Measurements from ENCODE around the gene SPAM1.
A peak's percentile ranks its signal among the peaks of the same experiment; 100 is the strongest.
"Not testable (repeated sequence)": the region's sequence is repeated elsewhere in the genome, so short reads cannot be mapped to it uniquely, and the experiment has no call there.

Gene SPAM1, protein sequence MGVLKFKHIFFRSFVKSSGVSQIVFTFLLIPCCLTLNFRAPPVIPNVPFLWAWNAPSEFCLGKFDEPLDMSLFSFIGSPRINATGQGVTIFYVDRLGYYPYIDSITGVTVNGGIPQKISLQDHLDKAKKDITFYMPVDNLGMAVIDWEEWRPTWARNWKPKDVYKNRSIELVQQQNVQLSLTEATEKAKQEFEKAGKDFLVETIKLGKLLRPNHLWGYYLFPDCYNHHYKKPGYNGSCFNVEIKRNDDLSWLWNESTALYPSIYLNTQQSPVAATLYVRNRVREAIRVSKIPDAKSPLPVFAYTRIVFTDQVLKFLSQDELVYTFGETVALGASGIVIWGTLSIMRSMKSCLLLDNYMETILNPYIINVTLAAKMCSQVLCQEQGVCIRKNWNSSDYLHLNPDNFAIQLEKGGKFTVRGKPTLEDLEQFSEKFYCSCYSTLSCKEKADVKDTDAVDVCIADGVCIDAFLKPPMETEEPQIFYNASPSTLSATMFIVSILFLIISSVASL

DNA sequence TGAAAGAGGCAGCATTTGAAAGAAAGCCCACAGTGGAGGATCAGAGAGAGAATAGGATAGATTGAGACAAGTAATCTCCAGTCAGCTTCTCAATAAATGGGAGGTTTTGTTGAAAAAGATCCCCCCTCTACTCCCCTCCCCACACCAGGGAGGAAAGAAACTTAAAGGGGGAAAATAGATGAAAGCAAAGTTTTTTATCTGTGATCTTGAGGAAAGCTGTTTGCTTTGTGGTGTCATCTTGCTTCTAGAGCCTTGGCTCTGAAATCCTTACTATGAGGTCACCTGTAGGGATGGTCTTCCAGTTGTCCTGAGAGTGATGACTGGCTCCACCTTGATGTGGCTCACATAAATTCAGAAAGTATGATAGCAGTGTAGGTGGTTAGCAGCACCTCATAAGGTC lies at the start of gene SPAM1:
Gene SPAM1 (plus strand): TSS at position 301 of the 400 bp plus-strand sequence. CDS start 28,330 bp downstream, outside the sequence.
- FAIRE-seq (no peak), DNase-seq (ENCODE audit: insufficient read length, low spot score) (no peak)

DNA sequence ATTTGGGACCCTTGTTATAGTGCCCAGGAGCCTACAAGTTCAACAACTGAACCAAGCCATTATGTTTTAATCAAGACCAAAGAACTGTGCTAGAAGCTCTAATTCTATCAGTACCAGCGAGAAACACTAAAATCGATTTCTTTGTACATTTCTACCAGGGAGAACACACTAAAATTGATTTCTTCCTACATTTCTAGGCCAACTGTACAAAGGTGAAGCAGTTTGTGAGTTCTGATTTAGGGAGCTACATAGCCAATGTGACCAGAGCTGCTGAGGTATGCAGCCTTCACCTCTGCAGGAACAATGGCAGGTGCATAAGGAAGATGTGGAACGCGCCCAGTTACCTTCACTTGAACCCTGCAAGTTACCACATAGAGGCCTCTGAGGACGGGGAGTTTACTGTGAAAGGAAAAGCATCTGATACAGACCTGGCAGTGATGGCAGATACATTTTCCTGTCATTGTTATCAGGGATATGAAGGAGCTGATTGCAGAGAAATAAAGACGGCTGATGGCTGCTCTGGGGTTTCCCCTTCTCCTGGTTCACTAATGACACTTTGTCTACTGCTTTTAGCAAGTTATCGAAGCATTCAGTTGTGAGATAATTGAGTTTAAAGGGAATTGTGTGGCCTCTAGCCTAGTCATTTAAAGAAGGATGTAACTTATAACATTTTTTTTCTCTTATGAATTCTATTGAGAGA lies 48.3 kb upstream of the SPAM1 start:
- FAIRE-seq: no peak

DNA sequence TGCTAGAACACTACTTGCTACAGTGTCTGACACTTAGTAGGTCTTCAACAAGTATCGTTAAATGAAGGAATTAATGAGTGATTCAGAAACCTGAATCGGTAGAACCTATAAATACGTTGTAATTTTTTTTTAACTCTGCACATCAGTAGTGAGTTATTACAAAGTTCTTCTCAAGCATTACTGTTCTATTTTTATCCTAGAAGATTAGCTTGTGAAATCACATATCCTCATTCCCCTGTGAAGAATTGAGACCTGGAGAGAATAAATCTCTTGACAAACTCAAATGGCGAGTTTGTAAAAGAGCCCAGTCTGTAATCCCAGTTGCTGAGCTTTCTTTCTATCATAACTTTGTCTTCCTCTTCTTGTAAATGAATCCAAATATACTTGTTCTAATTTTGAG lies 45.4 kb upstream of the SPAM1 start:
- FAIRE-seq (no peak), DNase-seq (ENCODE audit: insufficient read length, low spot score) (no peak)

More for the DNA sequence above, 48.3 kb upstream of the SPAM1 start:
- DNase-seq (ENCODE audit: insufficient read length, low spot score): no peak

DNA sequence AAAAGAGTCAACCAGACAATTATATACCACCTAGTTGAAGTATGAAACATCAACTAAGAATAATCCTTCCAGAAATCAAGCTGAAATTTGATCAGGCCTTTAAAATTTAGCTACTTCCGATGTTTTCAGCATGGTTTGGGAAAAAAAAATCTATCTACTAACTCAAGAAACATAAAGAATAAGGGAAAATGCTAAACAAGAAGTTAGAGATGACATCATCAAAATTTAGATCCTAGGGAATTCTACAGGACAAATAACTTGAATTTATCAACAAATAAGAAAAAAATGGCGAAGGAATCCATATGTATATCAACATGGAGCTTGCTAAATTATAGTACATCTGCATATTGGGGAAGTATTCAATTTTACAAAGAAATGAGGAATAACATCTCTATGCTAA lies 43.7 kb upstream of the SPAM1 start:
- FAIRE-seq: no peak

DNA sequence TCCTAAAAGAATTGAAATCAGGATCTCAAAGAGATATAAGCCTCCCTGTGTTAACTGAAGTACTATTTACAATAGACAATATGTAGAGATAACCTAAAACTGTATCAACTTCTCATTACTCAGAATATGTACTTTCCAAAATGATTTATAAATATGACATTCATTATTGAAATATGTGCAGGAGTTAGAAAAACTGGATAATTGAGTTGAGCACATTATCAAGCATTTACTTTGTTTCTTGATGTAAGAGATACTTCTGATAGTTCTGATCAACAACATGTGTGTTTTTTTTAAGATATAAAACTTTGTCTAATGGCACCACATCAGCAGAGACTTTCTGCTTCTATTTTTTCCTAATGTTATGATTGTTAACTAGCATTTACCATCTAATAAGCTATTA lies 41.9 kb upstream of the SPAM1 start:
- DNase-seq (ENCODE audit: insufficient read length, low spot score) (no peak), FAIRE-seq (no peak)

More for the DNA sequence above, 43.7 kb upstream of the SPAM1 start:
- no peak for DNase-seq (ENCODE audit: insufficient read length, low spot score)

DNA sequence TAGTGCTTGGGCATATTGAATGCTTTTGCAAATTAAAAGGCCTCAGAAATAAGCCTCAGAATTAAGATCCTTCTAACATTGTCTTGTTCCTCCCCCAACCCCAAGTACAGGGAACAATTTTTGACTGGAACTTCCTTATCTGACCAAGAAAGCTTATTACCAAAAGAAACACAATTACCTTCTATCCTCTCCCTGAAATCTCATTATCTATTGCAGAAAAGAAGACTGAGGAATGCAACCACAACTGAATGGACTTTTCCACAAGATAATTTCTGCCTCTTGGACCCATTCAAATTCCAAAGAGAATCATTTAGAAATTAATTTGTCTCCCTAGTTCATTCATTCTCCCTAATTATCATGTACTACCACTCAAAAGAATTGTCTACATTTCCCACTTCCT lies 36.8 kb upstream of the SPAM1 start:
- FAIRE-seq (no peak), DNase-seq (ENCODE audit: insufficient read length, low spot score) (no peak)

DNA sequence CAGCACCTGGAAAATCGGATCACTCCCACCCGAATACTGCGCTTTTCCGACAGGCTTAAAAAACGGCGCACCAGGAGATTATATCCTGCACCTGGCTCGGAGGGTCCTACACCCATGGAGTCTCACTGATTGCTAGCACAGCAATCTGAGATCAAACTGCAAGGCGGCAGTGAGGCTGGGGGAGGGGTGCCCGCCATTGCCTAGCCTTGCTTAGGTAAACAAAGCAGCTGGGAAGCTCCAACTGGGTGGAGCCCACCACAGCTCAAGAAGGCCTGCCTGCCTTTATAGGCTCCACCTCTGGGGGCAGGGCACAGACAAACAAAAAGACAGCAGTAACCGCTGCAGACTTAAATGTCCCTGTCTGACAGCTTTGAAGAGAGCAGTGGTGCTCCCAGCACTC lies 30.3 kb upstream of the SPAM1 start:
- not testable (repeated sequence) for DNase-seq (ENCODE audit: insufficient read length, low spot score); FAIRE-seq

DNA sequence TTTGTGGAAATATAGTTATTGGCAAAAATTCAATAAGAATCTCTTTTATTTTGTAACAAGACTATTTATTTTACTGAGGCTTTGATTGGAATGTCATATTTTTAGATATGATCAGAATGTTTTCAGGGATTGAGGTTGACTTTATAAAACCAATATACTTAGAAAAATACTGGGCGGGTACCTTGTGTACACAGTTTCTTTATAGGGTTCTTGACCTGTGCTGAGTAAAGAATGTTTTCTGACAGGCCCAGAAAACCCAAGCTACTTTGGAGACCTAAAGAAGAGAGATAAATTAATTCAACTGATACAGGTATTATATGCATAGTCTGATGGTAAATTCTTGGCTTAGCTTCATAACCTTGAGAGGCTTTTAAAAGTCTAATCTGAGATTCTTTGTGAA lies 23.9 kb upstream of the SPAM1 start:
- DNase-seq (ENCODE audit: insufficient read length, low spot score): no peak
- no peak for FAIRE-seq

DNA sequence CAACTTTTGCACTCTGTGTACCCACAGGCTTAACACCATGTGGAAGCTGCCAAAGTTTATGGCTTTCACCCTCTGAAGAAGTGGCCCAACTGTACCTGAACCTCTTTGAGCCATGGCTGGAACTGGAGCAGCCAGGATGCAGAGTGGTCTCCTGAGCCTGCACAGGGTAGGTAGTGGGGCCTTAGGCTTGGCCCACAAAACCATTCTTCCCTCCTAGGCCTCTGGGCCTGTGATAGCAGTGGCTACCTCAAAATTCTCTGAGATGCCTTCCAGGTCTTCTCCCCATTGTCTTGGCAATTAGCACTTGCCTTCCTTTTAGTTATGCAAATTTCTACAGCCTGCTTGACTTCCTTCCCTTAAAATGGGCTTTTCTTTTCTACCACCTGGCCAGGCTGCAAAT lies 19.3 kb upstream of the SPAM1 start:
- FAIRE-seq: no peak
- DNase-seq (ENCODE audit: insufficient read length, low spot score): no peak

DNA sequence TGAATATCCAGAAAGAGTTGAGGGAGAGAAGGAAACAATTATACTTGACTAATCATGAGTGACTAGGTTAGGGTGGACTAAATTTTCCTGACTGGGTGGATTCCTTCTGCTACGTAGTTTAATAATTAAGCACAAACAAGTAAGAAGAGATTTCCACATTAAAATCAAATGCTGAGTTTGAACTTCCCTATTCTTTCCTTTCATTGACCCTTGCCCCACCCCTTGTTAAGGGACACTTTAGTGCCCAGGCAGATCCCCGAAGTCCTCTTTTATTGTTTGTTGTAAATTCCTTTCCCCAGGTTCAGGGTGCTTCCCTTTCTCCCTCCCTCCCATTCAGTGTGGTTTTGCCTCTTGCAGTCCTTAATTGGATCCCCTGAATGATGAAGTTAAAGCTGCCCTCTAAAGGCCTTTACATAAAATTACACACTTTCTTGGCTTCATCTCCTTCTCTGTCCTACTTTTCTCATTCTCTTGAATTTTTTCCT lies 8.8 kb upstream of the SPAM1 start:
- DNase-seq (ENCODE audit: insufficient read length, low spot score) (peak; percentile 1), FAIRE-seq (peak; percentile 67)

DNA sequence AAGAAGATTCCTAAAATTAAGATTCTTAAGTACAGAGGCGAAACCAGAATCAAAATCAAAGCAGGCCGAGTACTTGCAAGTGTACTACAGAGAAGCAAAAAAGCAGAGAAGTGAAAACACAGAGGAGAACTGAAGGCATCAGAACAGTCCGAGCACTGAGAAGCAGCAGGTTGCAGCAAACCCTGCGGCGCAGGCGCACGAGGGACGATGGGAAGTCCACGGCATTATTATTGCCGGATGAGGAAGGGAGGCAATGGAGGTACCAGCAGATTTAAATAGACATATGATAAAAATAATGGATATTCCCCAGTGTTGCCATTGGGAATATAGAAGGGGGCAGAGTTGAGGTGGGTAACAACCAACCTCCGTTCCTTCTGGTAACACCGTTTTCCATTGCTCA lies 7.2 kb upstream of the SPAM1 start:
- FAIRE-seq (no peak), DNase-seq (ENCODE audit: insufficient read length, low spot score) (no peak)

DNA sequence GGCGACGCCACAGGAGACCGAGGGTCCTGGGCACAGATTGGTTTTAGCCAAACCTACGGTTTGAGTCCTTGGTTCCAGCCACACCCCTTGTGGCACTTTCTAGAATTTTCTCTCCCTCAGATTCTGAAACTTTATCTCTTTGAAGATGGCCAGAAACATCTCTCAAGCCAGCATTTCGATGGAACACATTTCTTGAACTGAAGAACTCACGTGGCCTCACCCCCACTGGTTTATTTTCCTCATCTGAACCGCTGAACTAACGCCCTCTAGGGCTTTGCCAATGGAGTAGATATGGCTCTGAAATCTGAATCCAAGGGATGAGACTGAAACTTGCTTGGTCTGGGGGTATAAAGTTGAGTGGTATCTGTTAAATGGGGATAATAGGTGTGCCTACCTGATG lies 6.7 kb upstream of the SPAM1 start:
- DNase-seq (ENCODE audit: insufficient read length, low spot score) (no peak), FAIRE-seq (no peak)

DNA sequence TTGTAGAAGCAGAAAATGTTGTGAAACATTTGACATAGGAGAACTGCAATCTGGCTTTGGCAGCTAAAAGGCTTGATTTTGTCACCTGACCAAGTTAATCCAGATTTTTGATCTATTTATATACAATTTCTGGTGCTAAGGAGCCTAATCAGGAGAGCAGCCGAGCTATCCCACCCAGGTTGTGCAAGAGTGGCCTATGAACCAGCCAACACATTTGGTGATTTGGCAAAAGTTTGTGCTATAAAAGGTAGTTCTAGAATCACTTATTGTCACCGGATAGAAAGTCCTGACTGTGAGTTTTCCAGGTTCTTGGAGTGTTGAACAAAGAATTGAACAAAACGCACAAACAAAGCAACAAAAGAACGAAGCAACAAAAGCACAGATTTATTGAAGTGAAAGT lies 1.4 kb upstream of the SPAM1 start:
- no peak for FAIRE-seq
- no peak for DNase-seq (ENCODE audit: insufficient read length, low spot score)

DNA sequence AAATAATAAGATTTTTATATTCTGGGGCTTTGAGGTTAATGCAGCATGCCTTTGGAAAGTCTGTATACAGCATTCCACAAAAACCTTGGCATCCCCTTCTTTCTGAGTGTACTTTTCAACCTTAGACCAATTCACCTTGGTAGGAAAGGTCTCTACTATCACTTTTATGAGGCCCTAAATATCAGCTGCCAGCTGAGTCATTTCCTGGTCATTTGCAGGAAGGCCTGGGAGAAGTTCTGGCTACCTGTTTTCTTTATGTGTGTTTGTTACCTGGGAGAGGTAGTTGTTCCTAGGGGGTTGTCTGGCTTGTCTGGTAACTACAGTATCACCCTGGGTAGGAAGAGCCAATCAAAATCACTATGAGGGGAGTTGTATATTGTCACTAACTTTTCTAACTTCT lies 4.1 kb downstream of the SPAM1 start:
- DNase-seq (ENCODE audit: insufficient read length, low spot score): no peak
- no peak for FAIRE-seq

DNA sequence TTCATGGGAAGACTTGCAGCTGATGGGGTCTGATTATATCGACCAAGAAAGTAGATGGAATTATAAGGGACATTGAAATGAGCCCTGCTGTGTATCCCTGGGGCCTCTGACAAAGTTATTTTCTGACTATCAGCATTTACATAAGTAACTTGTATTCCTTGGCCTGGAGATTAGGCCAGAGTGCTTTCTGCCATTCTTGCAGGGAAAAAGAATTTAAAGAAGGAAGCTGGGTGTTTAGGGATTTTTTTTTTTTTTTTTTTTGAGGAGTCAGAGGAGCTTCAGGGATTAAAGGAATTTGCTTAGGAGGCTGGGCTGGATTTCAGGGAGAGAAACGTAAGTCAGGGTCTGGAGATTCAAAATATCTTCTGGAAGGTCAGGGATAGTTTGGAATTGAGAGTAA lies 4.6 kb downstream of the SPAM1 start:
- FAIRE-seq (no peak), DNase-seq (ENCODE audit: insufficient read length, low spot score) (no peak)

DNA sequence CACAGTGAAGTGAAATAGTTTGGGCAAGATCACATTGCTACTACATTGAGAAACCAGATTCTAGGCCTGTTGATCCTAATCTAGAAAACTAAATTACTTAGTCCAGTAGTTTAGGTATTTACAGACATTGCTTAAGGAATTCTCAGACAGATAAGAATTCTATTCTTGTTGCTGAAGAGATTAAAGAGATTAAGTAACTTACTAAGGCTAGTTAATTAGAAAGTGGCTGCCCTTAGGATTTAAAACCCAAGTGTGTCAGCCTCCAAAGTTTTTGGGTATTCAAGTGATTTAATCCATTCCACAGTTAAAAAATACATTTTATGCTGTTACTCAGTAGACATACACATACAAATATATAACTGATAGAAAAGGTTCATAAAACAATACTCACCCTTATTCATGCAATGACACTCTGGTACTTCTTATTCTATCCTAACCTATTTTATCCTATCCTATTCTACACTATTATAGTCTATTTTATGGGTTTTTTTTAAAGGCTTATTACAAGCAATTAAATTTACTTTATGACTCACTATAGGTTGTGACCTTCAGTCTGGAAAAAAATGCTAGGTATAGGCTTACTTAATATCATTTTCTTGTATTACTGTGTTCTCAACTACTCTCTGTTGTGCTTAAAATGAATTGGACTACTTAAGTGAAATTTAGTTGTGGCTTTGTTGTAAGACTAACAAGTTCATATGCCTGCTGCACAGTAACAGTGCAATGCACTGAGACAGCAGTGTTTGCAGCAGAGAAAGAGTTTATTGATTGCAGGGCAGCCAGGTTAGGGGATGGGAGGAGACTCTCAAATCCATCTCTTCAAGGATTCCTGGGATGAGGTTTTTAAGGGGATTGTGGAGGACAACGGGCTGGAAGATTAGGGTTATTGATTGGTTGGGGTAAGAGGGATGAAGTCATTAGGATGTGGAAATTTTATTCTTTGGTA lies 10.7 kb downstream of the SPAM1 start:
- DNase-seq (ENCODE audit: insufficient read length, low spot score) (no peak), FAIRE-seq (no peak)

DNA sequence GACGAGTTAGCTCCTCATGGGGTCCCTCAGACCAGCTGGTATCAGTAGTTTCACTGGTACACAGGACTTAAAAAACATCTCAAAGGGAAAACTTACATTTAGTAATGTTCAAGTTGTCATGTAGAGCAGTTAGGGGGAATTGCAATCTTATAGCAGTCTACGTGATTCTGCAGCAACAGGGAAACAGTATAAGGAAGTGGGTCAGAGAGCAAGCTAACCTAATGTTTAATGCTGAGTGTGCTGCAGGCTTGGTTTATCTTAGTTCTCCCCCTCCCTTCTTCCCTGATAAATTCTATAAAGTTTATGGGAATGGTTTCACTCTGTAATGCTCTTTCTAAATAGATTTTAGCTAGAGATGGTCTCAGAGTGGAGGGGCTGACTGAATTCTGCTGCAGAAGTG lies 11.3 kb downstream of the SPAM1 start:
- FAIRE-seq: no peak

DNA sequence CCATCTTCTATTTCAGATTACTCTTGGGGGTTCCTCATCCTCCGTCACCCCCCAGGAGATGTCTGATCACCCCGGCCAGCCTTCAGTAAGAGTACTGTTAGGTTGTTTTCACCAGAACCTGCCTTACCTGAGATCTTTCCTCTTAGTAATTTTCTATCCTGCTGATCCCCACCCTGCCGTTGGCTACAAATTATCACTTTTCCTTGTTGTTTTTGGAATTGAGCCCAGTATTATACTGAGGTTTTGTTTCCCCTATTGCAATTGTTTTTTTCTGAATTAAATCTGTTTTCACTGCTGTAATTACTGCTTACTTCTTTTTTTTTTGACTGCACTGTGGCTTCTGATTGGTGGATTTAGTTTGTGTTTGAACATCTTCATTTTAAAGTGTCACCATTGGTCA lies 14.7 kb downstream of the SPAM1 start:
- DNase-seq (ENCODE audit: insufficient read length, low spot score) (no peak), FAIRE-seq (no peak)

More for the DNA sequence above, 11.3 kb downstream of the SPAM1 start:
- no peak for DNase-seq (ENCODE audit: insufficient read length, low spot score)

DNA sequence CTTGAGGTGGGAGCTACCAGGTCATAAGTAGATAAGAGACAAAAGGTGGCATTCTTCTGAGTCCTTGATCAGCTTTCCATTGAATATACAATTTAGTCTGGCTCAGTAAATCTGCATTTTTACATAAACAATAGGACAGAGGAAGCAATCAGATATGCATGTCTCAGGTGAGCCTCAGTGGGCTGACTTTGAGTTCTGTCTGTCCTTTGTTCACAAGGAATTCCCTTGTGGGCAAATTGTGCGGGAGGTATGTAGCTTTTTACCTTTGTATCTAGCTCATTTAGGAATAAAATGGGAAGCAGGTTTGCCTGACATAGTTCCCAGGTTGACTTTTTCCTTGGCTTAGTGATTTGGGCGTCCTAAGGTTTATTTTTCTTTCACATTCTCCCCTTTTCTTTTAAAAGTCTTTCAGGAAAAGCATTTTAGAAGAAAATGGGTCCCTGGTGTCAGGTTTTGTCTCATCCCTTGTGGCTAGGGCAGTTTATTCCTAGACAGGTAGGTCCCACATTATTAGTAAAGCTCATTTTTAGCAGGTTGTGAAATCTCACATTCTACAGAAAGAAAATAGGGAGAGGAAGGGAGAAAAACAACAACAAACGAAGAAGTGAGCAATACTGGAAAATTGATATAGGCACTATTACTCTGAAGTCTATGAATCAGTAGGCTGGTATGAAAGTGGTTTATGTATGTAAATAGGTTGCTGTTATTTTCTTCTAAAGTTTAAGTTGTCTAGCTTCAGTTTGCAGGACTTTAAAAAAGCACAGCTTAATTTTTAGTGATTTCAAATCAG lies 16.5 kb downstream of the SPAM1 start:
- DNase-seq (ENCODE audit: insufficient read length, low spot score): no peak
- no peak for FAIRE-seq

DNA sequence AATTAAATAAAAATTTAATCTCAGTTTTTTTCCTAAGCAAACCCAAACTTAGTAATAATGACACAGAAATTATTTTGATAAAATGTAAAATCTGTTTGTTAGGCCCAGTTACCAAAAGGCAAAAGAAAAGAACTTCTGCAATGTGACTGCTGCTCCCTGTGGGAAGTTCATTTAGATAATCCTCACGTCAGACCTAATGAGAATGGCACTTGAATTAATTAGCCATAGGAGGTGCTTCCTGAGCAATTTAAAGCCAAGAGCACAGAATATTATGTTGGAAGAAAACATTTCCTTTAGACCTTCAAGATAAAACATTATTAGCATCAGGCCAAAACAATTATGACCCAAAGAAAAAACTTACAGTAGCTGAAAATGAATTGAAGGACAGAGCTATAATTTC lies 19.4 kb downstream of the SPAM1 start:
- no peak for FAIRE-seq

More for the DNA sequence above, 19.4 kb downstream of the SPAM1 start:
- no peak for DNase-seq (ENCODE audit: insufficient read length, low spot score)

Measured in GM19239 (cell line).